Neuronal stem cell (in vitro differentiated cells): ENCODE results near the gene TAF6.
A peak's percentile ranks its signal among the peaks of the same experiment; 100 is the strongest.

Experiments
- DNase-seq: peaks from one replicate; pipeline ENCODE4 v3.0.0-alpha.2; 2013; ENCODE audit warnings: low spot score
- H2AFZ ChIP-seq: one replicate; pipeline ENCODE4 v1.6.1; 2013; ENCODE audit warnings: mild to moderate bottlenecking, low read length, inconsistent platforms
- H2AK5ac ChIP-seq: 2 replicates; pipeline ENCODE4 v1.6.1; 2013; ENCODE audit warnings: low read depth, mild to moderate bottlenecking, inconsistent platforms, low read length, moderate library complexity, mixed read lengths
- H2BK120ac ChIP-seq: 2 replicates; pipeline ENCODE4 v1.6.1; 2013; ENCODE audit warnings: low read depth, mild to moderate bottlenecking, inconsistent platforms, low read length, moderate library complexity, mixed read lengths
- H2BK12ac ChIP-seq: one replicate; pipeline ENCODE4 v1.6.1; 2013; ENCODE audit warnings: low read length, inconsistent platforms
- H2BK15ac ChIP-seq: 2 replicates; pipeline ENCODE4 v1.6.1; 2013; ENCODE audit warnings: mild to moderate bottlenecking, low read length, inconsistent platforms, mixed read lengths
- H2BK5ac ChIP-seq: one replicate; pipeline ENCODE4 v1.6.1; 2013; ENCODE audit warnings: inconsistent platforms, mild to moderate bottlenecking, low read length, moderate library complexity
- H3K14ac ChIP-seq: one replicate; pipeline ENCODE4 v1.6.1; 2013; ENCODE audit warnings: low read length, inconsistent platforms
- H3K18ac ChIP-seq: 2 replicates; pipeline ENCODE4 v1.6.1; 2013; ENCODE audit warnings: low read length, inconsistent platforms
- H3K23ac ChIP-seq: 2 replicates; pipeline ENCODE4 v1.6.1; 2013; ENCODE audit warnings: low read depth, mild to moderate bottlenecking, mixed read lengths, low read length, inconsistent platforms; ENCODE audit not compliant: poor library complexity
- H3K27ac ChIP-seq: replicated peaks from 3 replicates; pipeline ENCODE4 v1.5.1; 2013; ENCODE audit warnings: low read length, inconsistent platforms
- H3K27me3 ChIP-seq, 3 experiments: 2 replicates each; pipeline ENCODE4 v1.6.1; 2013; ENCODE audit warnings: low read length in 3 of 3, mild to moderate bottlenecking in 2 of 3, inconsistent platforms in 1 of 3, low read depth in 1 of 3, mixed read lengths in 1 of 3, moderate library complexity in 1 of 3; ENCODE audit not compliant: control insufficient read depth in 3 of 3, insufficient read depth in 3 of 3
- H3K36me3 ChIP-seq, 2 donors: replicated peaks in 1 of 2; 2 replicates each; pipeline ENCODE4 v1.6.1; 2013; ENCODE audit warnings: low read length in 2 of 2; ENCODE audit not compliant: control insufficient read depth in 2 of 2, insufficient read depth in 2 of 2
- H3K4ac ChIP-seq: 2 replicates; pipeline ENCODE4 v1.6.1; 2013; ENCODE audit warnings: inconsistent platforms, mild to moderate bottlenecking, low read length, moderate library complexity
- H3K4me1 ChIP-seq, 2 donors: 1 replicate in 1 of 2; 2 replicates in 1 of 2; pipeline ENCODE4 v1.6.1; 2013; ENCODE audit warnings: low read length in 2 of 2, low read depth in 1 of 2; ENCODE audit not compliant: control insufficient read depth in 2 of 2, insufficient read depth in 1 of 2
- H3K4me2 ChIP-seq: one replicate; pipeline ENCODE4 v1.6.1; 2013; ENCODE audit warnings: mild to moderate bottlenecking, low read length, inconsistent platforms; ENCODE audit not compliant: insufficient read depth, poor library complexity, severe bottlenecking
- H3K4me3 ChIP-seq, 2 donors: 2 replicates each; pipeline ENCODE4 v1.5.1; 2013; ENCODE audit warnings: low read length in 2 of 2, mild to moderate bottlenecking in 2 of 2, inconsistent platforms in 1 of 2, moderate library complexity in 1 of 2
- H3K79me1 ChIP-seq: one replicate; pipeline ENCODE4 v1.6.1; 2013; ENCODE audit warnings: low read depth, mild to moderate bottlenecking, inconsistent platforms, low read length, moderate library complexity
- H3K9ac ChIP-seq: one replicate; pipeline ENCODE4 v1.6.1; 2013; ENCODE audit warnings: mild to moderate bottlenecking, low read depth, low read length, inconsistent platforms; ENCODE audit not compliant: poor library complexity
- H3K9me3 ChIP-seq, 2 donors: replicated peaks in 1 of 2; 2 replicates each; pipeline versions ENCODE3 to v1.6.1; 2013; ENCODE audit warnings: low read length in 2 of 2, mild to moderate bottlenecking in 2 of 2, inconsistent platforms in 1 of 2, low read depth in 1 of 2, mixed read lengths in 1 of 2, moderate library complexity in 1 of 2; ENCODE audit not compliant: control insufficient read depth in 2 of 2, insufficient read depth in 1 of 2
- H4K8ac ChIP-seq: one replicate; pipeline ENCODE4 v1.6.1; 2013; ENCODE audit warnings: low read depth, mild to moderate bottlenecking, inconsistent platforms, low read length, moderate library complexity
- H4K91ac ChIP-seq: one replicate; pipeline ENCODE4 v1.6.1; 2013; ENCODE audit warnings: low read length, low read depth, mild to moderate bottlenecking, inconsistent platforms; ENCODE audit not compliant: poor library complexity
- WGBS, 2 donors: extraction: QIAGEN DNeasy Blood & Tissue Kit; methylation state at CpG; one replicate each; pipeline ENCODE4 v1.1.7; 2013; ENCODE audit warnings: missing lambda C conversion rate in 2 of 2, mixed read lengths in 1 of 2; ENCODE audit not compliant: insufficient read length in 2 of 2, insufficient replicate concordance in 1 of 2; ENCODE audit errors: extremely low coverage in 2 of 2; 5-methylcytosine and 5-hydroxymethylcytosine counted together

TAF6 gene

GRCh38 chr7:100093054-100093453, 26.1 kb downstream of the TAF6 start:
- no CpG with 5 or more reads among the region's 8 CpGs for WGBS, 2 donors
- no peak overlapping the region for H3K14ac ChIP-seq
- no peak overlapping the region for H2AFZ ChIP-seq
- H3K23ac ChIP-seq, result no peak overlapping the region
- H3K4me3 ChIP-seq, result no peak overlapping the region
- no peak overlapping the region for H3K4ac ChIP-seq
- H3K18ac ChIP-seq, result no peak overlapping the region
- H4K91ac ChIP-seq, result no peak overlapping the region
- DNase-seq, result no peak
- H3K36me3 ChIP-seq, result peaks cover 65 to 79% of the 10 kb centered on the region in 2 donors
- no peak overlapping the region for H2BK5ac ChIP-seq
- no peak overlapping the region for H4K8ac ChIP-seq
- no peak overlapping the region for H2BK12ac ChIP-seq
- no peak overlapping the region for H2BK15ac ChIP-seq
- no peaks in the 10 kb centered on the region for H3K9me3 ChIP-seq
- no peaks in the 10 kb centered on the region for H3K27me3 ChIP-seq
- H2BK120ac ChIP-seq, result no peak overlapping the region
- no peak overlapping the region for H3K9ac ChIP-seq
- H3K79me1 ChIP-seq, result peaks cover 7% of the 10 kb centered on the region
- peaks cover 0 to 5% of the 10 kb centered on the region in 2 donors for H3K4me1 ChIP-seq
- H3K27ac ChIP-seq, result peak overlapping the region; percentile 27
- H3K4me2 ChIP-seq, result no peak overlapping the region
- H2AK5ac ChIP-seq, result no peak overlapping the region

GRCh38 chr7:100091411-100092181, 27.6 kb downstream of the TAF6 start:
- Histone ChIP-seq H2BK12ac (no peak overlapping the region), H2BK120ac (no peak overlapping the region), H3K4me3 (no peak overlapping the region), H3K14ac (no peak overlapping the region), H4K91ac (no peak overlapping the region), H2BK15ac (no peak overlapping the region), H3K4me1 (peaks cover 0 to 5% of the 10 kb centered on the region in 2 donors), H3K9me3 (no peaks in the 10 kb centered on the region), H2BK5ac (no peak overlapping the region), H4K8ac (no peak overlapping the region), H3K4ac (no peak overlapping the region), H3K23ac (no peak overlapping the region), H3K27ac (no peak overlapping the region), H3K4me2 (no peak overlapping the region), H3K36me3 (peaks cover 54 to 65% of the 10 kb centered on the region in 2 donors), H3K18ac (no peak overlapping the region), H3K9ac (no peak overlapping the region), H2AFZ (no peak overlapping the region), H2AK5ac (no peak overlapping the region), H3K79me1 (peaks cover 6% of the 10 kb centered on the region), H3K27me3 (no peaks in the 10 kb centered on the region)
- WGBS, 2 donors, result no CpG with 5 or more reads among the region's 19 CpGs
- no peak for DNase-seq

GRCh38 chr7:100090527-100091410, 28.4 kb downstream of the TAF6 start:
- no peak overlapping the region for H3K18ac ChIP-seq
- no CpG with 5 or more reads among the region's 14 CpGs for WGBS, 2 donors
- peaks cover 49 to 56% of the 10 kb centered on the region in 2 donors for H3K36me3 ChIP-seq
- H3K4me3 ChIP-seq, result peak overlapping the region in 1 of 2 donors; percentile 14
- H3K4me1 ChIP-seq, result peaks cover 0 to 5% of the 10 kb centered on the region in 2 donors
- no peaks in the 10 kb centered on the region for H3K9me3 ChIP-seq
- no peak for DNase-seq
- no peak overlapping the region for H2BK15ac ChIP-seq
- H4K91ac ChIP-seq, result no peak overlapping the region
- no peak overlapping the region for H3K4me2 ChIP-seq
- peak overlapping the region; percentile 66 for H4K8ac ChIP-seq
- no peak overlapping the region for H3K27ac ChIP-seq
- no peak overlapping the region for H2BK12ac ChIP-seq
- no peak overlapping the region for H3K23ac ChIP-seq
- no peak overlapping the region for H2AFZ ChIP-seq
- no peak overlapping the region for H3K14ac ChIP-seq
- no peaks in the 10 kb centered on the region for H3K27me3 ChIP-seq
- H3K79me1 ChIP-seq, result peaks cover 6% of the 10 kb centered on the region
- no peak overlapping the region for H2AK5ac ChIP-seq
- H3K9ac ChIP-seq, result peak overlapping the region; percentile 15
- H2BK120ac ChIP-seq, result no peak overlapping the region
- no peak overlapping the region for H2BK5ac ChIP-seq
- no peak overlapping the region for H3K4ac ChIP-seq
